Measurements from ENCODE around the gene ADAM10.
A peak's percentile ranks its signal among the peaks of the same experiment; 100 is the strongest.

ADAM10 gene

DNA sequence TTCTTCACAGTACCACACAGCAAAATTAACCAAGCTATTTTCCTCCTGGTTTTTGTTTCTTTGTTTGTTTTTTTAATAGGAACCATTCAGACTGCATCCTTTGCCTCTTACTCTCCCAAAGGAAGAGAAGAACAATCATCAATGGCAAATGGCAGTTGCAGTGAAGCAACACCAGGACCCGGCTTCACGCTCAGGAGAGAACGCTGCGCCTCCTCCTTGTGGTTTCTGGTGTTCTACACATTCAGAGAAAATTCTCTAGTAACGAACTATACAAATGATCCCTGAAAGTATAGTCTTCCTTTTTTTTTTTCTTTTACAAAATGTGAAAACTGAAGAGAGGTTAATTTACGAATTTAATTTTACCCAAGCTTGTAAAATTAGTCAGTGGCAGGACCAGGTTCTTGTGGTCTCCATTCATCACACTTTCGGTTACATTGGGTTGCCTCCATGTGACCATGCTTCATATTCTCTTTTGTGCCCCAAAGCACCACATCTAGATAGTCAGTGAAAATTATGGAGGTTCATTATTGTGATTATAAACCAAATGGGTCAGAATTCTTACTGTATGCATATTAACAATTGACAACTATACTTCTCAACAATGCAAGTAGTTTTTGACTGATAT is 11.0 kb upstream of the ADAM10 start:
- DNase-seq (ENCODE audit: low read depth, low spot score): peak; percentile 39
- H3K4me3 ChIP-seq (ENCODE audit: low read length): no peak overlapping the region

DNA sequence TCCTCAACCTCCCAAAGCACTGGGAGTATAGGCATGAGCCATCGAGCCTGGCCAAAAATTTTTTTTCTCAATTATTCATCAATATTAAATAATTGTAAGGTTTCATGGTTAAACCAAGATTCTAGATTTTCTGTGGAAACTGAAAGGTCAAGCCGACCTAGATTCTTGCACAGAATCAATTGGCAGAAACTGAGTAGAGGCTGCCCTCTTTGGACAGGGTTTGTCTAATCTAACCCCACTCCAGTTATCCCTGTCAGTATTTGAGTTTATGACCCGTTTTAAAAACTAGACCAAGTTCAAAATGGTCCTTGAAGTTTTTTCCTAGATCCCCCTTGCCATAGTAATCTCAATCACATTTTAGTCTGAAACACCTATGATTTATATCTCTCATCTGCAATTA is 8.6 kb upstream of the ADAM10 start:
- no peak for DNase-seq (ENCODE audit: low read depth, low spot score)
- H3K4me3 ChIP-seq (ENCODE audit: low read length): no peak overlapping the region

GRCh38 chr15:58755956-58756355 is 6.4 kb upstream of the ADAM10 start:
- H3K4me3 ChIP-seq (ENCODE audit: low read length): no peak overlapping the region
- no peak for DNase-seq (ENCODE audit: low read depth, low spot score)

GRCh38 chr15:58755350-58755749 is 5.8 kb upstream of the ADAM10 start:
- no peak for DNase-seq (ENCODE audit: low read depth, low spot score)
- H3K4me3 ChIP-seq (ENCODE audit: low read length): no peak overlapping the region

DNA sequence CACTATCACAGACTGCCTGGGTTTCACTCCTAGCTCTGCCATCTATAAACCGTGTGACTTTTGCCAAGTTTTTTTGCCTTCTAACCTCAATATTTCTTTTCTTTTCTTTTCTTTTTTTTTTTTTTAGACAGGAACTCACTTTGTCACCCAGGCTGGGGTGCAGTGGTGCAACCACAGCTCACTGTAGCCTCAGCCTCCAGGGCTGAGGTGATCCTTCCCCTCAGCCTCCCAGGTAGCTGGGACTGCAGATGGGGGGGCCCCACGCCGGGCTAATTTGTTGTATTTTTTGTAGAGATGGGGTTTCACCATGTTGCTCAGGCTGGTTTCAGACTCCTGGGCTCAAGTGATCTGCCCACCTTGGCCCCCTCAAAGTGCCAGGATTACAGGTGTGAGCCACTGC is 3.2 kb upstream of the ADAM10 start:
- peak; percentile 33 for DNase-seq (ENCODE audit: low read depth, low spot score)
- no peak overlapping the region for H3K4me3 ChIP-seq (ENCODE audit: low read length)

DNA sequence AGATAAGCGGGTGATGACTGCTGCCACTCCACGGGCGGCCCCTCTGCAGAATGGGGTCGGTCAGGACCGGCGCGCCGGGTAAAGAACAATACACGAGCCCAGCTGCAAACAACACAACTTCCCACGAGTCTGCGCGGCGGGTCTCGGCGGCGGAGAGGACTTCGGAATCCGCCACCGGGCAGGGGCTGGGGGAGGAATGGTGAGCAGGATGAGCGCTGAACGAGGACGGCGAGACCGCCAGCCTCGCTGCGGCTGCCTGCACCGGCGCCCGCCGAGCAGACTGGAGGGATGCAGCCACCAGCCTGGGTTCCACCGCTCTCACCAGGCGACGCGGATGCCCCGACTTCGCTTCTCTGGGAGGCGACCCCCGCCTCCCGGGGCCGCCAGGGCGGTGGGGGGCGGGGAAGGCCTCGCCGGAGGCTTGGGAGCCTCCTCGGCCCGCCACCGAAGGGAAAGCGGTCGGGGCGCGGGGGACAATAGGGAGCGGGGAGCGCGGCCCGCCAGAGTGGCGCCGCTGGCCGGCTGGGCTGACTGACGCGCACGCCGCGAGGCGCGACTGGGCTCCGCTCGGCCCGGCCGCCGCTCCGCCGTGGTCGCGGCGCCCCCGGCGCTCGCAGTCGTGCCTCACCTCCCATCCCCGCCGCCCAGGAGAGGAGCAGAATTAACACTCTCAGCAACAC is 515 bp downstream of the ADAM10 start:
- no peak for DNase-seq (ENCODE audit: low read depth, low spot score)
- H3K4me3 ChIP-seq (ENCODE audit: low read length): peak overlapping the region; percentile 88

- H3K4me3 ChIP-seq (ENCODE audit: low read length): peak overlapping the region; percentile 88
- DNase-seq (ENCODE audit: low read depth, low spot score): peak; percentile 71
Observed at GRCh38 chr15:58748040-58748851, 1.3 kb downstream of the ADAM10 start.

- no peak for DNase-seq (ENCODE audit: low read depth, low spot score)
- H3K4me3 ChIP-seq (ENCODE audit: low read length): no peak overlapping the region
Observed at GRCh38 chr15:58746174-58746573, 3.3 kb downstream of the ADAM10 start.

GRCh38 chr15:58742819-58743502 is 6.5 kb downstream of the ADAM10 start:
- DNase-seq (ENCODE audit: low read depth, low spot score): no peak
- H3K4me3 ChIP-seq (ENCODE audit: low read length): no peak overlapping the region

DNA sequence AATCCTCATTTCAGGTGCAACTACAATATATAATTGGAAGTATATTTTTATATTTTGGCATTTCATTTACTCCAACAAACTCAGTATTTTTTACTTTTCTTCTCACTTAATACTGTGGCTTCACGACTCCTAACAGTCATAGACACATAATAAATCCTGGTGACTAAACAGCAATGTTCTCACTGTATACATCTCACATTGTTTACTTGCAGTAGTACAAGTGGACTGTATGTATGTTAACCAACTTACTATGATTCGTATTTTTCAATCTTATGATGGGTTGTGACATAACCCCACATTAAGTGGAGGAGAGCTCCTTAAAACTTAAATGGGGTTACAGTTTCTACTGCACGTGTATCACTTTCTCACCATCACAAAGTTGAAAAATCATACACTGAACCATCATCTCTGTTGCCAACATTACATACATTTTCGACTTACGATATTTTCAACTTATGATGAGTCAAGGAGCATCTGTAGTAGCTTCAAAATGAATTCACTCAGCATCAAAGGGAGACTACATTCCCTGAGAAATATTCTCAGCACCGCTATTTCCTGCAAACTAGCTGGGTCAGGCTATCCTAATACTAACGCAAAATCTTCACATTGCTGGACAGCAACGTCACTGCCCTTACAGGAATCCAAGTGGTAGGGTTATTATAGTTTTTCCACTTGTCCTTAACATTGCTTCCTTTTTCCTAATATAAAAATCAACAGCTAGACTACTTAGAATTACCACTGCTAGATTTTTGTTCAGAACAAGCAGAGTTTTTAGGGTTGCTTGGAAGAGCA is 7.3 kb downstream of the ADAM10 start:
- no peak for DNase-seq (ENCODE audit: low read depth, low spot score)
- no peak overlapping the region for H3K4me3 ChIP-seq (ENCODE audit: low read length)

- H3K4me3 ChIP-seq (ENCODE audit: low read length): no peak overlapping the region
- no peak for DNase-seq (ENCODE audit: low read depth, low spot score)
Observed at GRCh38 chr15:58741032-58741431, 8.5 kb downstream of the ADAM10 start.

- H3K4me3 ChIP-seq (ENCODE audit: low read length): no peak overlapping the region
- no peak for DNase-seq (ENCODE audit: low read depth, low spot score)
Observed at GRCh38 chr15:58740436-58740835, 9.1 kb downstream of the ADAM10 start.

DNA sequence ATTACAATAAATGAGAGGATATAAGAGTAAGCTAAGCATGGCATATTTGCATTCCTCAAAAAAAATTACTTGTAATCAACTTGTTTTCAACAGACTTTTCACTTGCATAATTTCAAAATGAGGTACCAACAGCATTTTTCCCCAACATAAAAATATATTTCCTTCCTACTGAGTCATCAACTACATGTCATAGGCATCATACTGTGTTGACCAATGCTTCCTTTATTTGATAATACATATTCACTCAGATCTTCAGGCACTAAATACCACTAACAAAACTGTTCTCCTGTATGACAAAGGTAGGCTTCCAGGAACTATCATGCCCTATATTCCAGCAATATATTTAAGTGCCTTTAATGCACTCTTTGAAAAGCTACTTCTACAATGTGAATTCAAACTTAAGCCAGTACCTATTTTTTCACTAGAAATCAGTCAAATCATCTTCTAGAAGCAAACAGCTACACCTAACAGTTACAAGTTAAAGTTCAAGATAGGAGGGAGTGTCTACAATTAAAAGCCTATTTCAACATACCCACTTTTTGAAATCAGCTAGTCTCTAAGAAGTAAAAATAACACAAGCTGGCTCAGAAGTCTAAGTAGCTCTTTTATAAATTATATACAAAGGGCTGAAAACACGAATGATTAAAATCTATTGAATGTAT is 11.3 kb downstream of the ADAM10 start:
- no peak overlapping the region for H3K4me3 ChIP-seq (ENCODE audit: low read length)
- DNase-seq (ENCODE audit: low read depth, low spot score): no peak

DNA sequence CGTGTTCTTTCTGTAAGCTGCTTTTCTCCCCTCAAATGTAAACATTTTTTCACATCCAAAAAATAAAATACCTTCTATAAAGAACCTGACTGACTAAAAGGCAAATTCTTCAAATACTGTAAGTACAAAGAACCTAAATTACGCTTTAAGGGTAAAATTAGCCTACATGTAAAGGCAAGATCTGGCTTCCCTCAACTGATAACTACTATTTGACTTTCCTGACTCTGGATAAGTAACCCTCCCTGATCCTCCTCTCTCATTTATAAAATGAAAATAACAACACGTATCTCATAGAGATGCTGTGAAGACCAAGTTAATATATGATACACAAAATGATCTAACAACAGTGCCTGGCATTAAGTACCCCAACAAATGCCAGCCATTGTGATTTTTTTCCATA is 12.2 kb downstream of the ADAM10 start:
- no peak for DNase-seq (ENCODE audit: low read depth, low spot score)
- no peak overlapping the region for H3K4me3 ChIP-seq (ENCODE audit: low read length)

- no peak overlapping the region for H3K4me3 ChIP-seq (ENCODE audit: low read length)
- DNase-seq (ENCODE audit: low read depth, low spot score): no peak
Observed at GRCh38 chr15:58736018-58736643, 13.4 kb downstream of the ADAM10 start.

DNA sequence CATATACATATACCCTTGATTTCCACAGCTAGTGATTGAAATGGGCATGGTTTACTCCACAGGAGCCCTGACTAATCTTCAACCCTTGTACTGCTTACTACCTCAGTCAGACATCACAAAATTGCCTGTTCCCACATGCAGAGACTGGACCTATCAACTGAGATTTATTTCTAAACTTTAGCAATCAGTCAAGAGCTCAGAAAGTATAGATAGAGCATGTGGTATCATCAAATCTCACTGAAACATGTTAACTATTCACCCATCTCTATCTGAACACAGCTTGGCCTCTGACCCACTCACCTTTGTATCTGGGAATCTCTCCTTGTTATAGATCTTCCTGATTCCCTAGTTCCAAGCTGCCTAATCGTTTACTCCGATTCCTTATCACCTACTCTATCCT is 14.6 kb downstream of the ADAM10 start:
- H3K4me3 ChIP-seq (ENCODE audit: low read length): no peak overlapping the region
- no peak for DNase-seq (ENCODE audit: low read depth, low spot score)

DNA sequence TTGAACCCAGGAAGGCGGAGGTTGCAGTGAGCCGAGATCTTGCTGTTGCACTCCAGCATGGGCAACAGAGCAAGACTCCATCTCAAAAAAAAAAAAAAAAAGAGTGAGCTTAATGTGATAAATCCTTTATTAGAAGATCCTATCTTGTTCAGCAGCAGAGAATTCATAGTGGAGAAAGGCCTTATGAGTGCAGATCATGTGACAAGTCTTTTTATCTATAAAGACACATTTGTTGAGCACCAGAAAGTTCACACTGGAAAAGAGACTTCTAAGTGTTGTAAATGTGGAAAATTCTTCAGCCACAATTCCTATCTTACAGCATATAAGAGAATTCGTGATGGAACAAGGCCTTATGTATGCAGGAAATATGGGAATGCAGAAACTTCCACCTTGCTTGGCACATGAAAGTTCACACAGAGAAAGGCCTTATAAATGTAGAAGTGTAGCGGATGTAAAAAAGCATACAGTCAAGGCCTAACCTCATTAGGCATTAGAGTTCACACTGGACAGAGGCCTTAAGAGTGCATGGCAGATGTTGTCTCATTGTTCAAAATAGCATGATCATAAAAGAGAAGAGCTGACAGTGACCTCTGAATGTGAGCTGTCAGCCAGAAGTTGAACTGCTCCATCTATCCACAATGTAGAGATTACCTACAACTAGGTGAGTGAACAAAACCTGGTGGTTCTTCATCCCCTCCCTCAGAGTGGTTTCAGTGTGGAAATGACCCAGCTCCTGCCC is 16.7 kb downstream of the ADAM10 start:
- DNase-seq (ENCODE audit: low read depth, low spot score): no peak
- no peak overlapping the region for H3K4me3 ChIP-seq (ENCODE audit: low read length)

Data from Jurkat, Clone E6-1 (cell line).